SKM-1 treated with dmso at 0.1 percent for 144 hours (cell line): Measurements from ENCODE around the gene IGFALS.
A peak's percentile ranks its signal among the peaks of the same experiment; 100 is the strongest.

Experiments
- DNase-seq: peaks from one replicate; lab custom pipeline; 2025; ENCODE audit not compliant: unreplicated experiment; lab: John Stamatoyannopoulos, UW

Gene IGFALS

DNA sequence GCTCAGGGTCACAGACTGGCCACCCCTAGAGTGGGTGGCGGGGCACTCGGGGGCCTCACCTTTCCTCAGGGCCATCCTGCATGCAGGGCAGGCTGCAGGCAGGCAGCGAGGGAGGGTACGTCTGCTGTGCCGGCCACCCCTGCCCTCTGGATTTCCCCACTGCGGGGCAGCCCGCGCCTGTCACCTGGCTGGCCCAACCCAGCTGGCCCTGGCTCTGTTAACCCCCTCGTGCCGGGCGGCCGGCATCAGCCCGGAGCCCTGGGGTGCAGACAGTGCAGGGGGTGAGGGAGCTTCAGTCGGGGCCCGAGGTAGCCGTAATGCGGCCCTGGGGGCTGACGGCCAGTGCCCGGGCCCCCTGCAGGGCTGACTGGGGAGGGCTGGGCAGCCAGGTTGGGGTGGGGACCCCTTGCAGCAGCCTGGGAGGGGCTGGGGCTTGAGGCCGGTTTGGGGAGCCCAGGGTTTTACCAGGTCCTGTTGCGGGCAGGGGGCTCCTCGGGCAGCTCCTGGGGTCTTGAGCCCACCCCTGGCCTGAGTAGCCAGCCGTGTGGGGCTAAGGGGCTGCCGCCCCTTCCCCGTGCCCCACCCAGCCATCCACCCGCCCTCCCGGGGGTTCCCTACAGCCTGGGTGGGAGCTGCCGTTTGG lies at the start of gene IGFALS:
IGFALS (minus strand) TSS at position 128 of the 643 bp plus-strand sequence; CDS start at position 75, 53 bp downstream.
- no peak for DNase-seq

DNA sequence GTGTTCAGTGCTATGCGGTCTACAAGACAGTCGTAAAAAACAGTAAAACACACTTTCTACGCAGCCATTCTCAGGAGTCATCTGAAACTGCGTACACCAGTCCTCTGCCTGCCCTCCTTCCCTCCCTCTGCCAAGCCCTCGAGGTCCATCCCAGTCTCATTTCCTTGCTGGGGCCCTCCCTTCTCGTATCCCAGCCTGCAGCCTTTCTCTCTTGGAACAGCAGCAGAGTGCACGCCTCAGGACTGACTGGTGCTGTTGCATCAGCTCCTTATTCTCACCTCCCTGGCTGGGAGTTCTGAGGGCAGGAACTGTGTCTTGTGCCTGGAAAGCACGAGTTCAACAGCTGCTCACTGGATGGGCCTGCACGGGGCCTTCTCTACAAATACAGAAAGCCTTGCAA lies 46.0 kb upstream of the IGFALS start:
- no peak for DNase-seq

- DNase-seq: no peak
Measured at GRCh38 chr16:1834096-1834495, 40.6 kb upstream of the IGFALS start.

GRCh38 chr16:1832838-1833454 lies 39.4 kb upstream of the IGFALS start:
- no peak for DNase-seq

DNA sequence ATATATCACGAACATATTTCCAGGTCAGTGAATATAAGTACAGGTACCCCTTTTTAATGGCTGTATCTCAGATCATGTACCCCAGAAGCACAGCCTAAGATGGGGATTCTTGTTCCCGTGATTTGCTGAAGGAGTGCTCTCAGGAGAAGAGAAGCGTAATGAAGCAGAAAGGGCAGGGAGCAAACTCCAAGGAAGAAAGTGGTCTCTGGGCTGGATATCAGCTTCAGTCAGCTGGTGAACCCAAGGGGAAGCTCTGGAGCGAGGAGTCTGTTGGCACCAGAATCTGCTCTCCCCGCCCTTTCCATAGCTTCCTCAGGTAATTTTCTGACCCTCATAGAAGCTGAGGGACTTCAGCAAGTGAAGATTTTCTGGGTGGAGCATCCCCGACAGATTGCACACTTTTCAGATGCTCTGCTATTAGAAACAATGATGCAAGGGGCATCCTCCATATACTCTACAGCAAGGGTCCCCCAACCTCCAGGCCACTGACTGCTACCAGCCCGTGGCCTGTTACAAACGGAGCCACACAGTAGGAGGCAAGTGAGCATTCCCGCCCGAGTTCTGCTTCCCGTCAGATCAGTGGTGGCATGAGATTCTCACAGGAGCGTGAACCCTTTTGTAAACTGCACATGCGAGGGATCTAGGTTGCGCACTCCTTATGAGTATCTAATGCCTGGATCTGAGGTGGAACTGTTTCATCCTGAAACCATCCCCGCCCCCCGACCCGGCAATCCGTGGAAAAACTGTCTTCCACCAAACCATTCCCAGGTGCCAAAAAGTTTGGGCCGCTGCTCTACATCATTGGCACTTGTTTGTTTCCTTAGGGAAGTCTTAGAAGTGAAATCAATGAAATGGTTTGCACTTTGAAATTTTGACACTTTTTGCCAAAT lies 37.9 kb upstream of the IGFALS start:
- DNase-seq: no peak

GRCh38 chr16:1830213-1830612 lies 36.7 kb upstream of the IGFALS start:
- DNase-seq: no peak

DNA sequence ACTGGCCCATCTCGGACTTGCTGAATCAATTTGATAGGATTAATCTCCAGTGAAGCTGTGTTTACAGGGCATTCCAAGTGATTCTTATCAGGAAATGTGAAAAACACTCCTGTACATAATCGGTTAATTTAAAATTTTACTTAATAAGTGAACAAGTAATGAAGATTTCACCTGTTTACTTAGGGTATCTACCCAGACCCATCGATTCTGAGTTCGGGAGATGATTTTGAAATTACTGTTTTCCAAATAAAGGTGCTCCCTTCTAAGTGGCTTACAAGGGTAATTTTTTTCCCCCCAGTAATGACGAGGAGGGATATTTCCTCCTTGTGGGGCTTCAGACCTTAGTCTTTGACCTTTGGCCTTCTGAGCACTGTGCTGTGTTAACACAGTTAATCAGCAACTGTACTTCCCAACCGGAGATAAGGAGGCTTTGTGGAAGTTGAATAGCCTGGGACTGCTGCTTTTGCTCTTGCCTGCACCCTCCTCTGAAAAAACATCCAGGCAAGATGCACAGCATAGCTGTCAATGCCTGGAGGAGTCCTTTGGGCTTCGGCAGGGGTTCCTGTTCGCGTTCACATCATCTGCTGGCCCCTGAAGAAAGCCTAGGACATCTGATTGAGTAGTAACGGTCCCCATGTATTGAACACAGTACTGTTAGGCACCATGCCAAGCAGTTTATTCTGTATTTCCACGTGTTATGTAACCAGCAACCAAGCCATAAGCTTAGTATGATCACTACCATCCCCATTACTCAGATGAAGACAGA lies 35.3 kb upstream of the IGFALS start:
- DNase-seq: no peak

DNA sequence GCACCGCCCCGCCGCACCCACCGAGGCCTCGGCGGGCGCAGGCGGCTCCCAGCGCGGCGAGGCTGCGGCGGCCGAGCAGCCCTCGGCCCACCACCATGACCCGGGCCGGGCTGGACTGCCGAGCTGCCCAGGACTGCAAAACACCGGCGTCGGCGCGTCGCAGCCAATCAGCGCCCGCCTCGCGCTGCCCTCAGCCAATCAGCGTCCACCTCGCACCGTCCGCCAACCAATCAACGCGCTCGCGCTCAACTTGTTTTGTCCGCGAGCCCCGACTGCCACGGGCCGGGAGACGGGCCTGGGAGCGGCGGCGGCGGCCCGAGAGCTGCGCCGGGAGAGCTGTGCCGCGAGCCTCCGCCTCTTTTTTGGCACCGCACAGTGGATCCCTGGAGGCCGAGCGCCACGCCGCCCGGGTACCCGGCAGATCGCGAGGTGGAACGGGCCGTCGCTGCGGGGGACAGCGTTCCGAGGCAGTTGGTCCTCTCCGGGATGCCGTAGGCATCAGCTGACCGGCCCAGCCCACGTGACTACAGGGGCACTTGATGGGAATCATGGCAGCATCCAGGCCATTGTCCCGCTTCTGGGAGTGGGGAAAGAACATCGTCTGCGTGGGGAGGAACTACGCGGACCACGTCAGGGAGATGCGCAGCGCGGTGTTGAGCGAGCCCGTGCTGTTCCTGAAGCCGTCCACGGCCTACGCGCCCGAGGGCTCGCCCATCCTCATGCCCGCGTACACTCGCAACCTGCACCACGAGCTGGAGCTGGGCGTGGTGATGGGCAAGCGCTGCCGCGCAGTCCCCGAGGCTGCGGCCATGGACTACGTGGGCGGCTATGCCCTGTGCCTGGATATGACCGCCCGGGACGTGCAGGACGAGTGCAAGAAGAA lies 33.4 kb upstream of the IGFALS start, which contains the start of the genes FAHD1 and HAGH:
FAHD1 (plus strand) TSS at position 516 of the 883 bp plus-strand sequence; CDS start at position 549, 33 bp downstream.
HAGH (minus strand) TSS at position 135 of the 883 bp plus-strand sequence; CDS start at position 97, 38 bp downstream.
- peak; percentile 76 for DNase-seq

DNA sequence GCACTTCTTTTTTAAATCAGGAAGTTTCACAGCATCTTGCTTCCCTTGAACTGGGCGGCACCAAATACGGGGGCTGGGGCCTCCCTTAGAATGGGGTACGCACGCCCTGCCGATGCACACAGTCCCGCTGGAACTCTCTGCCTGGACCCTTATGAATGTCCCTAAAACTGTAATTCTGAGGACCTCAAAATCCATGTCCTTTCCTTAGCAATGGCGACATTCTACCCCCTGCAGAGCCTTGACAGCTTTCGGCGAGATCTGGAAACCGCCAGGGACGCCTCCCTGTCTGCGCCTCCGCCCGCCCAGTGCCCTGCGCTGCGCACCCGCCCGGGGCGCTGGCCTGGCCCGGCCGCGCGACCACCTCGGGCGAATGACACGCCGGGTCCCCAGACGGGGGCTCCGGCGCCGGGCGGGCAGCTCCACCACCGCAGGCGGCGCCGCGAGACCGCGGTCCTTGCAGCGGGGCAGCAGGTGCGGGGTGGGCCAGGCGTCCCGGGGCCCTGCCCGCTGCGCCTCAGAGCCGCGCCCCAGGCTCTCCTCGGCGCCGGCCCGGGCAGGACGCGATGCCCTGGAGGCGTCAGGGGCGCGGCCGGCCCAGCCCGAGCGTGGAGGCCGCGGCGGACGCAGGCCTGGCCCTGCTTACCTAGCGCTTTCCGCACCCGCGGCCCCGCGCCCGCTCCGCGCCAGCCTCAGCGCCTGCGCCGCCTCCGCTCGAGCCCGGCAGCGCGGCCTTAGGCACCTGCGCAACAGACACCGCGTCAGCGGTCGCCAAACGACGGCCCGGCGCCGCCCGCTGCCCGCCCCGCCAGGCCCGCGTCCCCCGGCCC lies 32.6 kb upstream of the IGFALS start:
- peak; percentile 49 for DNase-seq

DNA sequence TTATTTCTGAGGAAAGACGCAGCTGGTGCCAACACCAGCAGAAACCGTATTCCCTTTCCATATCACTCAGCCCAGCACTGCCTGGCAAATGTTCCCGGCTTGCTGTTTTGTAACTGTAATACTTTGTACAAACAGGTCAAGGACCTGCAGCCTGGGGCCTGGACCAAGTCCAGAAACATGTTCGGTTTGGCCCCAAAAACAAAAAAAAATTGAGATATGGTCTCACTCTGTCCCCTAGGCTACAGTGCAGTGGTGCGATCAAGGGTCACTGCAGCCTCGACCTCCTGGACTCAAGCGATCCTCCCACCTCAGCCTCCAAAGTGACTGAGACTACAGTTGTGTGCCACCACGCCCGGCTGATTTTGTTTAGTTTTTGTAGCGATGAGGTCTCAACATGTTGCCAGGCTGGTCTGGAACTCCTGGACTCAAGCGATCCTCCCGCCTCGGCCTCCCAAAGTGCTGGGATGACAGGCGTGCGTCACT lies 31.9 kb upstream of the IGFALS start:
- DNase-seq: no peak

DNA sequence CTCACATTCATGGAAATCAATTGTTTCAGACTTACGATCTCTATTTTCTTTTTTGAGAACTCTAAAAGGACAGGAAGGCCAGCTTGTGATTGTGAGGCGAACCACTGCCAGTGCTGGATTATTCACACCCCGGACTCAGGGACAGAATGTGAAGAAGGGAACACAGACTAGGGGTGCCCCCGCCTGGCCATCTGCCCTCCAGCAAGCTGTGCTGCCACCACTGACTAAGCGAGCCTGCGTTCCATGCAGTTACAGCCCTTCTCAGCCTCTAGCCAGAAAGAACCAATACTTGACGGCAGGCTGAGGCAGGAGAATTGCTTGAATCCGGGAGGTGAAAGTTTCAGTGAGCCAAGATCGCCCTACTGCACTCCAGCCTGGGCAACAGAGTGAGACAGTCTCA lies 30.3 kb upstream of the IGFALS start:
- DNase-seq: no peak

GRCh38 chr16:1822801-1823200 lies 29.3 kb upstream of the IGFALS start:
- DNase-seq: no peak

DNA sequence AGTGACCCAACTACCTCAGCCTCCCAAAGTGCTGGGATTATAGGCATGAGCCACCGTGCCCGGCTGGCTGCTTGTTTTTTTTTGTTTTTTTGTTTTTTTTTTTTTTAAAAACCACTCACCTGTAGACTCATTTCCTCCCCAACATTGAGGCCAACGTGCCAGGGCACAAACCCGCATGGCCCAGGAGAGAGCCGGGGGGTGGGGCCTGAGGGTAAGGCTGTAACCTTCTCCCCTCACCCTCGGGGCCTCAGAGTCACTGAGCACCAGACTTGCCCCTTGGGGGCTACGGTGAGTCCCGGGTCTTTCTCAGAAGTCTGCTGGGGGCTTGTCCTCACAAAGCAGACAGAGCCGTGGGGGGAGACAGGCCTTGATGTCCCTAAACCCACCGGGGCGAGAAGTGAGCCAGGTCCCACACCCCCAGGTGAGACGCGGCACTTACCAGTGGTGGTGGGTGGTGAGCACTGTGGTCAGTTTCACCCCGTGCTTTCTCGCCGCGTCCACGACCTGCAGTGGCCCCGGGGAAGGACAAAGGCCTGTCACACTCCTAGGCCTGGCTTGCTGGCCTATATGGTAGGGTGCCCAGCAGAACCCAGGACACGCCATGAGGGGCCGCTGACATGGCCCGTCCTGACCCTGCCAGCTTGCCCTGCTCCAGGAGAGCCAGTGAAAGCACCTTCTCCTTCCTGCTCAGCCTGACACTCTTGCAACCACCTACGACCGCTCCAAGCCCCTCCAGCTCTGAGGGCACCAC lies 28.5 kb upstream of the IGFALS start:
- no peak for DNase-seq

GRCh38 chr16:1820946-1821290 lies 27.4 kb upstream of the IGFALS start:
- DNase-seq: no peak

DNA sequence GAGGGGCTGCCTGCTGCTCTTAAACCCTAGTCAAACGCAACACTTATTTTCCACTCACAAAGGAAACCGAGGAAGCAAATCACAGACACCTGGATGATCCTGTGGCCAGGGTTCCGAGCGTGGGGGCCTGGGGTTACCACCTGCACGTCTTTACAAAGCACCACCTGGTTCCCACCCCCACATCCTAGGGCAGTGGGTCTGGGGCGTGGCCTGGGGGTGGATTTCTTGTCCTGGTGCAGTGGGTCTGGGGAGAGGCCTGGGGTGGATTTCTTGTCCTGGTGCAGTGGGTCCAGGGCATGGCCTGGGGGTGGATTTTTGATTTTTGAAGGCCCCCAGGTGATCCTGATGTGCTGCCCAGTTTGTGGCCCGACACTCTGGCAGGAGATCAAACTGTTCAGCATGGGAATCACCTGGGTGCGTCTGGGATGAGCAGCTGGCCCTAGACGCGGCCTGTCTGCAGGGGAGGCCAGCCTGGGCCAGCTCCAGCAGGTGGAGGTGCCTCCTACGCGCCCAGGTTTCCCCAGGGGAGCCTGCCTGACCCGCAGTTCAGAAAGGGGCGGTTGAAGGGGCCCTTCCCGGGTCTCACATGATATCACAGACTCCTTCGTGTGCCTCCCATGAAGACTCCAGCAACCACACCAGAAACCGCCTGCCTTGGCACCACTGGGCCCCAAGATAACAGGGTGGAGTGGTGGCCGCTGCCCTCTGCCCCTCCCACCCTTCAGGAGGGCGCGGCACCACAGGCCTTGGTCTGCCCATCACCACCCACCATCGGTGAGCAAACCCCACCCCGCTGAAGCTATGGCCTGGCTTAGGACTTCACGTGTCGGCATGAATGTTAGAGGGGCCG lies 26.8 kb upstream of the IGFALS start:
- DNase-seq: no peak

GRCh38 chr16:1819611-1820010 lies 26.1 kb upstream of the IGFALS start:
- no peak for DNase-seq

GRCh38 chr16:1818873-1819525 lies 25.5 kb upstream of the IGFALS start:
- DNase-seq: no peak
